Activated CD8-positive, alpha-beta T cell treated with anti-CD3 and anti-CD28 coated beads, Interleukin-2, amount 10 ng/mL, durations not matched to agents 7 days and 5 days (primary cell): ENCODE results near the gene KRT25. TPM values are rescaled to one million over a fixed set of nuclear protein-coding genes. Genes with fewer than 3 reads are reported as not detected.

ENCODE experiments used
- ATAC-seq: fragments of 150-1000 bp; cut with Tn5 transposase; one replicate; pipeline ENCODE4 v1.10.0; 2021; ENCODE audit warnings: moderate library complexity
- CTCF ChIA-PET: fragments of 350-600 bp; sonication (Branson Sonifier 250); formaldehyde crosslinking; loops from one replicate; lab custom pipeline; 2021; ENCODE audit warnings: antibody characterized with exemption; lab: Charles Lee
- POLR2A ChIA-PET: fragments of 350-600 bp; sonication (Branson Sonifier 250); formaldehyde crosslinking; loops from one replicate; lab custom pipeline; 2021; ENCODE audit warnings: antibody characterized with exemption; lab: Charles Lee
- DNase-seq: peaks from one replicate; pipeline ENCODE4 v3.0.0-alpha.2; 2020
- H3K27ac Mint-ChIP-seq: one replicate; pipeline ENCODE4 v1.8.0; 2021; ENCODE audit warnings: mild to moderate bottlenecking, mixed read lengths
- H3K27me3 Mint-ChIP-seq: one replicate; pipeline ENCODE4 v1.8.0; 2021; ENCODE audit warnings: low read depth, mixed read lengths
- H3K36me3 Mint-ChIP-seq: one replicate; pipeline ENCODE4 v1.8.0; 2021; ENCODE audit warnings: low read depth, mixed read lengths
- H3K4me1 Mint-ChIP-seq: one replicate; pipeline ENCODE4 v1.8.0; 2021; ENCODE audit warnings: low read depth, mixed read lengths
- H3K4me3 Mint-ChIP-seq: one replicate; pipeline ENCODE4 v1.8.0; 2021; ENCODE audit warnings: mild to moderate bottlenecking, mixed read lengths
- H3K9me3 Mint-ChIP-seq: one replicate; pipeline ENCODE4 v1.8.0; 2022; ENCODE audit warnings: mixed read lengths; ENCODE audit not compliant: insufficient read depth
- total RNA-seq, 2 experiments: library from RNA; stranded (reverse); gene quantifications; one replicate each; pipeline ENCODE4 v1.2.3, GENCODE V29; 2021

The KRT25 gene
- total RNA-seq, 2 experiments from 2014 or later, result not detected

DNA sequence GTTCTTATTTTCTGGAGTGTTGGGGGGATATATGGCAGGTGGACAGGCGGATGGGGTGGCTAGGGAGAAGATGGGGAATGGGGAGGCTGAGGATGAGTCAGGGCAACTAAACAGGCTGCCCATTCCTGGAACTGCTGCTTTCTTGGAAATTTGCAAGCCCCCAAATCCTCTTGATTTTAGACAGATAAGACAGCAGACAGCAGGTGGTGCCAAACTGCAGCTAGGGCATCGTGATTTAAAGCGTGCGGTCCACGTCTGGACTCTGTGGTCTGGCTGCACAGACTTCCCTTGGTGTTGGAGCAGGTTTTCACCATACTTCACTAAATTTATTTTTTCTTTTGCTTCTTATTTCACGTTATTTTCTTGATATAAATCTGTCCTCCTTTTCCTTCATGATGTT lies 40.7 kb downstream of the KRT25 start:
- H3K27me3 Mint-ChIP-seq, result peaks cover 17% of the 10 kb centered on the region
- POLR2A ChIA-PET, result no interaction called here

DNA sequence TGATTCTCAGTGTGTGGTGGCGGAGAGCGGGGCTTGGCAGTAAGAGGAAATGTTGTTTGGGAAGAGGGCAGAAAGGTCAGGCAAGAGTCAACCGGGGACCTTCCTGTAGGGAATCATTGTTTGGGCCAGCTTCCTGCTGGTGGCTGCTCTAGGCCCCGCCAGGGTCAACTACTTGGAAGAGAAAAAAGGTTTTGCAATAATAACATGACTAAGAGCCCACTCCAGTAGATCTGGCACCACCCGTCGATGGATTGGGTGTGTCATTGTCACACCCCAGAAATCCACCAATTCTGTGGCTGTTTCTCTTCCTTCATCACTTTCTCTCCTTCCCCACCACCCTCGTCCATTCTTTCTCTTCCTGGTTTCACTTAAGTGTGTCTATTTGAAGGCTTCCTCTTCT lies 47.4 kb downstream of the KRT25 start:
- H3K27me3 Mint-ChIP-seq, result peaks cover 18% of the 10 kb centered on the region
- ChIA-PET POLR2A (no interaction called here), CTCF (no interaction called here)
- H3K36me3 Mint-ChIP-seq, result no peaks in the 10 kb centered on the region
- no peaks in the 10 kb centered on the region for H3K4me1 Mint-ChIP-seq
- no peaks in the 10 kb centered on the region for H3K9me3 Mint-ChIP-seq
- ATAC-seq, result no peak
- no peak for DNase-seq
- H3K4me3 Mint-ChIP-seq, result no peak overlapping the region
- H3K27ac Mint-ChIP-seq, result no peak overlapping the region

More for the DNA sequence above, 40.7 kb downstream of the KRT25 start:
- H3K9me3 Mint-ChIP-seq, result no peaks in the 10 kb centered on the region
- DNase-seq (no peak), ATAC-seq (no peak)
- H3K4me3 Mint-ChIP-seq, result no peak overlapping the region
- H3K36me3 Mint-ChIP-seq, result no peaks in the 10 kb centered on the region
- no peaks in the 10 kb centered on the region for H3K4me1 Mint-ChIP-seq
- no peak overlapping the region for H3K27ac Mint-ChIP-seq
- CTCF ChIA-PET, result no interaction called here

DNA sequence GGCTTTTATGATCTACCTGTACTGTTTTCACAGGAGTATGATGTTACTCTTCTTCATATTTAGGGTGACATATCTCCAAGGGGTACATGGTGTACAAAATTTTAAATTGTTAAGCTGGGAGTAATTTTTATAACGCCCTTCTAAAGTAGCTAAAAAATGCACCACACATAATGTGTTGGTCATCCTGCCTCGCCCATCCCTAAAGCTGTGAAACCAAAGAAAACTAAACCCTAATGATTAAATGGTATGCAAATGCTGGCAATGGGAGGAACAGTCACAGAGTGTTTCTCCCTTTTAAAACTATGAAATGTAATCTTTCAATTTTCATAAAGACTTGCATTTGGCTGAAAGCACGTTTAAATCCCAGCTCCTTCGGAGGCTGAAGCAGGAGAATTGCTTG lies 49.5 kb downstream of the KRT25 start:
- ATAC-seq (no peak), DNase-seq (no peak)
- H3K36me3 Mint-ChIP-seq, result no peaks in the 10 kb centered on the region
- peaks cover 20% of the 10 kb centered on the region for H3K27me3 Mint-ChIP-seq
- H3K9me3 Mint-ChIP-seq, result no peaks in the 10 kb centered on the region
- ChIA-PET CTCF (no interaction called here), POLR2A (no interaction called here)
- H3K4me1 Mint-ChIP-seq, result no peaks in the 10 kb centered on the region
- H3K4me3 Mint-ChIP-seq, result no peak overlapping the region
- no peak overlapping the region for H3K27ac Mint-ChIP-seq

DNA sequence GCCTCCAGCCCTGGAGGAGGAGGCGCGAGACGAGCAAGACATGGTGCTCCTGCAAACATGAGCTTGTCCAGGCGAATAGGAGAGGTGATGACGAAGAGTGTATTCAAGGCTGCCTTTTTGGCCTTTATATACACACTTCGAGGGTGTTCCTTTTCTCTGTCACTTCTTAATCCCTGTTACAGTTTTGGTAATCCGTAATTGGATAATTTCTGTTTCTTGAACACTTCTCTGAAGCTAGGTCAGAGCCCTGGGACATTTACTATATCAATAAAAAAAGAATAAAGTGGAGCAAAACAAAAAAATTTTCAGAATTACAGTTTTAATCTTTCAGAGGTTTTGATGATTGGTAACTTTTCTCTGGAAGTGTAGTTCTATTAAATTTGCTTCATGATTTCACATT lies 51.5 kb downstream of the KRT25 start, which contains the start of gene KRT24:
Gene KRT24, minus strand, starts transcription at position 101 of the 400 bp plus-strand sequence. Its CDS starts 59 bp downstream, at position 42.
- ATAC-seq (no peak), DNase-seq (no peak)
- H3K4me1 Mint-ChIP-seq, result no peaks in the 10 kb centered on the region
- ChIA-PET CTCF (interaction anchor here (0.8 to 1.4 kb wide), 2 partner anchors 24 to 618 kb away, joined by 3 read pairs; no protein-coding TSS in a partner anchor), POLR2A (interaction anchor here (0.6 kb wide), 1 partner anchor 61 kb away, joined by 3 read pairs; no protein-coding TSS in a partner anchor)
- no peaks in the 10 kb centered on the region for H3K9me3 Mint-ChIP-seq
- H3K4me3 Mint-ChIP-seq, result no peak within 1 kb of the TSS
- H3K27me3 Mint-ChIP-seq, result peaks cover 27% of the 10 kb centered on the region
- H3K36me3 Mint-ChIP-seq, result no peaks in the 10 kb centered on the region
- no peak within 1 kb of the TSS for H3K27ac Mint-ChIP-seq

DNA sequence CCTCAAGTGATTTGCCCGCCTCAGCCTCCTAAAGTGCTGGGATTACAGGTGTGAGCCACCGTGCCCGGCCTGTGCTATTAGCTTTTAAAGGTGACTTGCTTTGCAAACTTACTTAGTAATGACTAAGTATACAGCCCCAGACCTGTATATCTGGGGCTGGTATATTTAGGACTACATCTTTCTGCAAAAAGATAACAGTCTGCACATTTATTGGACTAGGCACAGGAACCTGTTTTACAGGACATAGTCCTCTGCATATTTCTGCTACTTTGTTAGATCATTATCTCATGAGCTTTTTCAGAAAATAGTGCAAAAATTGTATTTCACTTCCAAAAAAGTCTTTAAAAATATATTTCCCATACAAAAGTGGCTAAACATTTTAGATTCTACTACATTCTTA lies 52.9 kb downstream of the KRT25 start:
- POLR2A ChIA-PET, result interaction anchor here (0.5 kb wide), 1 partner anchor 13 kb away, joined by 6 read pairs; no protein-coding TSS in a partner anchor
- DNase-seq (no peak), ATAC-seq (no peak)
- no peak overlapping the region for H3K27ac Mint-ChIP-seq
- H3K36me3 Mint-ChIP-seq, result no peaks in the 10 kb centered on the region
- H3K4me3 Mint-ChIP-seq, result no peak overlapping the region
- no peaks in the 10 kb centered on the region for H3K9me3 Mint-ChIP-seq
- CTCF ChIA-PET, result interaction anchor here (0.9 kb wide), 1 partner anchor 8 kb away, joined by 3 read pairs; no protein-coding TSS in a partner anchor
- peaks cover 31% of the 10 kb centered on the region for H3K27me3 Mint-ChIP-seq
- H3K4me1 Mint-ChIP-seq, result no peaks in the 10 kb centered on the region

DNA sequence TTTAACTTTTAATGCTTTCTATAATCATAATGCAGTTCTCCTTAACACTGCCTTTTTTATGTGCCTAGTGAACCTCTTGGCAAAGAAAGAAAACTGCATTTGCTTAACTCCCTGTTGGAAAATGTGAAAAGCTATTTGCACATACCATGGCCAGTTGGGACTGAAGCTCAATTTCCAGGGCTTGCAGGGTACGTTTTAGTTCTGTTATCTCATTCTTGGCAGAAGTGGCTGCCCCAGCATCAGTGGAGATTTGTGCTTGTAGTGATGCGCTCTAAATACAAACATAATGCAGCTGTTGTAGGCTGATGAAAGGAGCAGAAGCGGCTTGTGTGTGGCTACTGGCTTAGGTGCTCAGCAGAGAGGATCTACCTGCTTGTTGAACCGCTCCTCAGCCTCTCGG lies 55.3 kb downstream of the KRT25 start:
- H3K9me3 Mint-ChIP-seq, result no peaks in the 10 kb centered on the region
- CTCF ChIA-PET, result no interaction called here
- H3K27me3 Mint-ChIP-seq, result peaks cover 28% of the 10 kb centered on the region
- no peak overlapping the region for H3K27ac Mint-ChIP-seq
- no peak for DNase-seq
- no peak overlapping the region for H3K4me3 Mint-ChIP-seq
- ATAC-seq, result no peak
- no peaks in the 10 kb centered on the region for H3K4me1 Mint-ChIP-seq
- POLR2A ChIA-PET, result no interaction called here
- no peaks in the 10 kb centered on the region for H3K36me3 Mint-ChIP-seq

DNA sequence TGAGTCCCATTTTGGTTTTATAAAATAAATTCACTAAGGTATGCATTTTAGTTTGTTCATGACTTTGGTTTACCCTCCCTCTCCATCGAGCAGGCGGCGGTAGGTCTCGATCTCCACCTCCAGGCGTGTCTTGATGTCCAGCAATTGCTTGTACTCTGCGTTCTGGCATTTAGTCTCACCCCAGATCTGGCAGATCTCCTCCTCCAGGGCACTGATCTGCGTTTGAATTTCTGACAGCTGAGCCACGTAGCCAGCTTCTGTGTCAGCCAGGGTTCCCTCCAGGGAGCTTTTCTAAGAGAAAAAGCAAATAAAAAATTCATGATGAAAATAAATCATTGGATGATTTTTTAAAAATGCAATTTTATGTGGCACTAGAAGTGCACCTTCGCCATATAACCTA lies 55.8 kb downstream of the KRT25 start:
- Mint-ChIP-seq H3K36me3 (no peaks in the 10 kb centered on the region), H3K27ac (no peak overlapping the region), H3K4me3 (no peak overlapping the region), H3K9me3 (no peaks in the 10 kb centered on the region), H3K27me3 (peaks cover 27% of the 10 kb centered on the region), H3K4me1 (no peaks in the 10 kb centered on the region)
- ChIA-PET CTCF (no interaction called here), POLR2A (no interaction called here)
- ATAC-seq (no peak), DNase-seq (no peak)

Other genes starting within 250 kb of the KRT25 start
- 100 to 1,000 TPM; 171 to 173 TPM for gene CCR7, start 189.9 kb downstream of the KRT25 start, total RNA-seq
- 100 to 1,000 TPM; 104 to 110 TPM for gene SMARCE1, start 107.5 kb downstream of the KRT25 start, total RNA-seq
- gene KRT222, start 90.2 kb downstream of the KRT25 start, total RNA-seq, result not detected
- not detected for gene KRT24, start 51.6 kb downstream of the KRT25 start, total RNA-seq
- not detected for gene KRT26, start 16.9 kb upstream of the KRT25 start, total RNA-seq
- gene KRT27, start 27.2 kb upstream of the KRT25 start, total RNA-seq, result not detected
- not detected for gene KRT28, start 44.6 kb upstream of the KRT25 start, total RNA-seq
- gene KRT10, start 67.3 kb upstream of the KRT25 start, total RNA-seq, result 10 to 100 TPM; 26.9 to 28.2 TPM
- not detected for gene KRT12, start 111.9 kb upstream of the KRT25 start, total RNA-seq
- not detected for gene KRT20, start 129.9 kb upstream of the KRT25 start, total RNA-seq
- gene KRT23, start 182.3 kb upstream of the KRT25 start, total RNA-seq, result not detected
- gene KRT39, start 211.6 kb upstream of the KRT25 start, total RNA-seq, result not detected
- not detected for gene KRT40, start 229.0 kb upstream of the KRT25 start, total RNA-seq
- not detected for gene KRTAP3-3, start 238.8 kb upstream of the KRT25 start, total RNA-seq
- not detected for gene KRTAP3-2, start 244.6 kb upstream of the KRT25 start, total RNA-seq